Fibroblast of skin of left quadriceps (primary cell): ENCODE data around the gene ZMIZ1.

ENCODE experiments used
- DNase-seq, 2 experiments: peaks; one replicate each; pipeline ENCODE4 v3.0.0-alpha.2; 2013; ENCODE audit warnings: low read depth in 2 of 2

Gene ZMIZ1

DNA sequence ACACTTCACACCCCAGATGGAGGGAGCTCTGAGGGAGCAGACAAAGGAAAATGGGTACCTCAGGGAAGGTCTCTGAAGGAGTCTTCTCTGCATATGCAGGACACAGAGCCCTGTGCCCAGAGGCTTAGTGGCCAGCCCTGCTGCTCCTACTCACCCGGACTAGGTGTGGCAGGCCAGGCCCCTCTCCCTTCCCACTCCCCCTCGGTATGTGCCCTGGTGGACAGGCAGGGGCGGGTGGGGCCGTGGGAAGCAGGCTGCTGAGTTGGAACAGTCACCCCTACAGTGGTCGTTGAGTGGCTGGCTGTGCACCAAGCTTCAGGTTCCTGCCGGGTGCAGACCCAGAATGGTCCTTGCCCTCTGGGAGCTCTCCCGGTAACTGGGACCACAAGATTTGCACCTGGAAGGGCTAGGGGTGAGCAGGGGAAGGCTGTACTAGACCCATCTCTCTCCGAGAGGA, 68.6 kb downstream of the ZMIZ1 start:
- no peak for DNase-seq

- DNase-seq, result no peak
Observed at GRCh38 chr10:79137826-79138225, 69.1 kb downstream of the ZMIZ1 start.

DNA sequence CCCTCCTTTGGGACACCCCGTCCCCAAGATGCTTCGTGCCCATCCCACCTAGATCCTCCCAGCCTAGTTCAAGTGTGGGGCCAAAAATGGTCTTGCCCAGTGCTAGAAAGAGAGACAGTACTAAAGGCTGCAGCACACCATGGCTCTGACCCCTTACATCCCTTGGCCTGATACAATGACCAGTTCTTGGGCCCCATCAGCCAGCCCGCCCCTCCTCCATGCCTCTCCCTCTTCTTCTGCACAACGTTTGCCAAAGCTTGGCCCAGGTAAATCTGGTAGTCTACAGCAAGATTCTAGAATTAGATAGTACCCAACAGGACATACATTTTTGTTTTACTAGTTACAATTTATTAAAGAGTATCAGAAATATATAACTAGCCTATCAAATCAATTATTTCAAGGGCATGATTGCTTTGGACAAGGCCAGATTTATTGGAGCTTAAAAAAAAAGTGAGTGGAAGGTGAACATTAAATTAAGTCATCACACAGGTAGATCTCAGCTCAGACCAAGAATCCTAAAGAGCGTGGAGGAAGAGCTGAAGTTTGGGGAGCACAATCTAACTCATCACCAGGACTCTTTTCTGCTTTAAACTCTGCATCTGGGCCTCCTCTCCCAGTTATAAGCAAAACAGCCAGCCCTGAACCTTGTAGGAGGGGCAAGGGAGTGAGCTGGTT, 69.8 kb downstream of the ZMIZ1 start:
- DNase-seq, result no peak

DNA sequence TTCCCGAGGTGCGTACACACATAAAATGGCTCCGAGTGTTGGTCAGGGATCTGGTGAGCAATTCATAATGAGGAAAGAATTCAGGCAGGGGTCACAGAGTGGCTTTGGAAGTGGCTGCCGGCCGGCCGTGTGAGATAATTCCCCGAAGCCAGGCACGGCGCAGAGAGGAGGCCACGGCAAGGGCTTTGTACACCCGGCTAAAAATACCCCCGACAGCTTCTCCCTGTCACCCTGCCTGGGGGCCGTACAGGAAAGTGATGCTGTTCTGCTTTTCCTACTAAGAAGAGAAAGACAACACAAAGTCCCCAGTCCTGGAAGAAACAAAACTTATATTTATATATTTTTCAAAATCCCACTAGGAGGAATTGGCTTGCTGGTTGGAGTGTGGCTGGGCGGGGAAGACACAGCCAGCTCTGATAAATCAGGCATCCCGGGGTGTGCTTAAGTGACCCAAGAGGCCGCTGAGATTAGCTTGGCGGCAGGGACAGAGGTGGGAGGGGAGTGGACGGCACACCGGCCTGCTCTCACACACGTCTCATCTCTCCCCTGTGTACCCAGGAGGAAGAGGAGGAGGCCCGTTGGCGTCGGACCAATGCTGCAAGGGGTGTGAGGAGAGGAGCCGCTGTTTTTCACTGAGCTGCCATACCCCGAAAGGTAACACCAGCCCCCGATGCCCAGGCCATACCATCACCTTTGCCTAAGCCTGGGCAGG, 70.5 kb downstream of the ZMIZ1 start:
- DNase-seq, result no peak

DNA sequence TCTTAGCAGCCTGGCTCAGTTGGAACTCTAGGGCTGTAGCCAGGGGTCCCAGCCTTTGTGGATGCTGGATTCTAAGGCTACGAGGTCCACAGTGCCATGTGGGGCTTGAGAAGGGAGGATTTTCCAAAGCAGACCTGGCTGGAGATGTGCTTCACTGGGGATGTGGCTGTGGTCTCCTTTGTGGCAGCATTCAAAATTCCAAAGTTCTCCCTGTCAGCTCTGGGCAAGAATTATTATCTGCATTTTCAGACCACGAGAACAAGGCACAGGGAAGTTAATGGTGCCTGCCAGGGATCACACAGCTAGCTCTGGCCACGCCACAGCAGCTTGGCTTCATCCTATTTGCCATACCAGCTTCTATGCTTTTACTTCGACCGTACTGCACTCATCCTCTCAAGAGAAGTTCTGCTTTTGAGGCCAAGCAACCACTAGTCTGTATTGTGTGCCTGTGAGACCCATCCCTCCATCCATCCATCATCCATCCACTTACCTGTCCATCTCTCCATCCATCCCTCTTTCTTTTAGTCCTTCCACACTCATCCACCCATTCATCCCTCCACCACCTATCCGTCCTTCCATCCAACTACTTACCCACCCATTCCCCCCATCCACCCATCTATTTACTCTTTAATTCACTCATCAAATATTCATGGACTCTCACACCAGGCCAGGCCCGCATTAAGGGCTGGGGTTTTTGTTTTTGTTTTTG, 71.5 kb downstream of the ZMIZ1 start:
- DNase-seq, result no peak

GRCh38 chr10:79140855-79141254, 72.1 kb downstream of the ZMIZ1 start:
- DNase-seq, result no peak

GRCh38 chr10:79142064-79142491, 73.3 kb downstream of the ZMIZ1 start:
- DNase-seq, result peak; percentile 47 to 51

DNA sequence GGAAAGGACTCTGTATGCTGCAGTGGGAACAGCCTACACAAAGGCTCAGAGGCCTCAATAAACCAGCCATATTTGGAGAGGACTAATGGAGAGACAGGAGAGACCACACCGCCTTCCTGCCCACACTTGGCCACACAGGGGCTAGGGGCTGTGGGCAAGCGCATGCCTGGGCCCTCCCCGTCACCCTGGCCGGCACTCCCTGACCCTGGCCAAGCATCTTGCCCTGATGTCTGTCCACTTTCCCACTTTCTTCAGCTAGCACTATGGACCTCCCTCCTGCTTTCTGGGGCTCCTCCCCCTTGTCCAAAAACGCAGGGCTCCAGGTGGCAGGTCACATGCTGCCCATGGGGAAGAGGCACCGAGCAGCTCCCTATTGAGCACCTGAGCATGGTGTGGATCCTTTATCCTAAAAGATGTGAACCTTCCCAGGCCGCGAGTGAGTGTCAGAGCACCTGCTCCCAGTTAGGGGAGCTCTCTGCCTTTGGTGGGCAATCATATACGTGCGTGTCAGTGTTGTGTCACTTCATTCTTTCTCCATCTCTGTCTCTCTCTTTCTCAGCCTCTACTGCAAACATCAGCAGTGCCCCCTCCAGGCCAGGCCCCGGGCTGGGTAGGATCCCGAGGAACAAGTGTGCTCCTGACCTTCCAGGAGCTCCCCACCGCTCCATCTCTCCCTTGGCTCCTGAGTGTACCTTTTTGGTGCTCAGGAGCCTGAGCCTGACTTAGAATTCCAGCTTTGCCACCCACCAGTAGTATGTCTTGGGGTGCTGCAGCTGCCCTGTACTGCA, 74.0 kb downstream of the ZMIZ1 start:
- DNase-seq, result no peak

DNA sequence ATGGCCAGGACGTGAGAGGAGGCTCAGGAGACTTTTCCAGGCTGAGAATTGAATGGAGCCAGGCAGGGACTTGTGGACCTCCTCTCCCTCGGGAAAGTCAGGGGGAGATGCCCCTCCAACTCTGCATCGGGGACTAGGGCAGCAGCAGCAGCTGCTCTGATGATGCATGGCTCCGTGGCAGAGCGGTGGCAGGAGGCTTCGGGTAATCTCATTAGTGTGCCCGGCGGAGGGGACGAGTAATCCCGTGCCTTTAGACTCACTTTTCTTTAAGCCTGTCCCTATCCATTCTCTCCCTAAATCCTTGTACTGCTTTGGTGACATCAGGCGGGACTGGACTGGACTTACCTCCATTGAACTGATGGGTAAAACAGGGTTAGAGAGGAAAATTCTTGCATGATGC, 75.1 kb downstream of the ZMIZ1 start:
- DNase-seq, result no peak

DNA sequence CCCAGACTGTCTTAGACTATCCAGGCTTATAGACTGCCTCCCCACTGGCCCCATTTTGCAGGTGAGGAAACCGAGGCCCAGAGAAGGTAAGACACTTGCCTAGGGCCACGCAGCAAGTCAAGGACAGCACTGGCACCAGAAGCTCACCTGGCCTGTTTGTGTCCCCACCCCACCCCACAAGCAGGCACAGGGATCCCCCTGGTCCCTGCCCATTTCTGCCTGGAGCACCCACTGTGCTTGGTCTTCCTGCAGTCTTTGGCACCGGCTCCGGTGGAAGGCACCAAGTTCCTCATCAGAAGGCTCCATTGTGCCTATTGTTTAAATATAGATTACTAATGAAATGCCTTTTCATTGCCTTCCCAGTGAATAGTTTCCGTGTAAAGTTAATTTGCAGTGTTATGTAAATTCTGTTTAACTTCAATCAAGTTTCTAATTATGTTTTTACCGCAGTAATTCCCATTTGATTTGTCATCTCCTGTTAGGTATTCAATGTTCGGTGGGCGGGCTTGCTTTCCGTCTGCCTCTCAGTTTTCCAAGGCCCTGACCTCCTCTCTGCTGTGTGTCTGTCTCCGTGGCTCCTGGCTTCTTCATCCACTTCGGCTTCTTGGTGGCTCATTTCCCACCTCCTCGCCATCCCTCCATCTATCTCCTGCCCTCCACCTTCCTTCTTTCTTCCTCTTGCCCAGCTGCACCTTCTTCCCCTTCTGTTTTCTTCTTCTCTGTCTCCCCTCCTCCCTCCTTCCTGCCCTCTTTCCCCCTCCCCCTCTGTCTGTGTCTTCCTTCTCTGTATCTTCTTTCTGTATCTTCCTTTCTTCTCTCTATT, 75.8 kb downstream of the ZMIZ1 start:
- no peak for DNase-seq

DNA sequence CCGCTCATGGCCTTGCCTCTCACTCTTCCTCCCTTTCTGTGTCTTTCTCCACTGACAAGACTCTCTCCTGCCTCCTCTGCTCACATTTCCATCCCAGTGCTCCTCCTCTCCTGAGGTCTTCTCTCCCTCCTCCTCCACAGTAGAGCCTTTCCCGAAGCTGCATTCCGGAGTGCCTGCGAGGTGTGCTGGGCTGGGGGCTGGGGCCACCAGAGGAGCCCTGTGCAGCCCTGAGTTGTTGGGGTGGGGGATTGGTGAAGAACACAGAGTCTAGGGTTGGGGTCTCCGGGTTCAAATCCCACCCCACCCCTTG, 76.4 kb downstream of the ZMIZ1 start:
- no peak for DNase-seq

DNA sequence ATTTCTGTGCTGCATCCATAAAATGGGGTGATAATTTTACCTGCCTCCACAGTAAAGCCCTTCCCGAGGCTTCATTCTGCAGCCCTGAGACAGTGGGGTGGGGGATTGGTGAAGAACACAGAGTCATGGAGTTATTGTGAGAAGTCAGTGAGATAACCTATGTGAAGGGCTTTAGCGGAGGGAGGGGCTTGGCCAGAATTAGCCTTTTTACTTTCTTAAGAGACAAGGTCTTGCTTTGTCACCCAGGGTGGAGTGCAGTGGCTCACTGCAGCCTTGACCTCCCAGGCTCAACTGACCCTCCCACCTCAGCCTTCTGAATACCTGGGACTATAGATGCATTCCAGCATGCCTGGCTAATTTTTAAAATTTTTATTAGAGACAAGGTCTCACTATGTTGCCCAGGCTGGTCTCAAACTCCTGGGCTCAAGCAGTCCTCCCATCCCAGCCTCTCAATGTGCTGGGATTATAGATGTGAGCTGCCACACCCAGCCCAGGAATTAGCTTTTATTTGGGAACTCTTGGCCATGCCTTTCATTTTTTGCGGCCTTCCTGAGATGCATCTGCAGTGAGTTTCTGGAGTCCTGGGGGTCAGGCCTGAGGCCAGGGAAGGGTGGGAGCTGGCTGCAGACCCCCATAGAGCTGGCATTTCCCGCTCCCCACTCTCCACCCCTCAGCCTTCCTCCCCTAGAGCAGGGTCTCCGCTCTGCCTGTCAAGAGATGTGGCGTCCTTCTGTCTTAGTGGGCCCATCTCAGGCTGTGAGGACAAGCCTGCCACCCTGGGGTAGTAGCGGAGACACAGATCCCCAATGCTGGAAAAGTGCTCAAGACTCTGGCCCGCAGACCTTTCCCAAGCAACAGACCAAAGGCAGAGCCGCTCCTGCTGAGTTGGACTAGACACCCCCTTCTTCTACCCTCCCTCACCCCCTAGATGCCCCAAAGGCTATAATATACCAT, 77.0 kb downstream of the ZMIZ1 start:
- no peak for DNase-seq

GRCh38 chr10:79146611-79147130, 77.9 kb downstream of the ZMIZ1 start:
- DNase-seq, result no peak

DNA sequence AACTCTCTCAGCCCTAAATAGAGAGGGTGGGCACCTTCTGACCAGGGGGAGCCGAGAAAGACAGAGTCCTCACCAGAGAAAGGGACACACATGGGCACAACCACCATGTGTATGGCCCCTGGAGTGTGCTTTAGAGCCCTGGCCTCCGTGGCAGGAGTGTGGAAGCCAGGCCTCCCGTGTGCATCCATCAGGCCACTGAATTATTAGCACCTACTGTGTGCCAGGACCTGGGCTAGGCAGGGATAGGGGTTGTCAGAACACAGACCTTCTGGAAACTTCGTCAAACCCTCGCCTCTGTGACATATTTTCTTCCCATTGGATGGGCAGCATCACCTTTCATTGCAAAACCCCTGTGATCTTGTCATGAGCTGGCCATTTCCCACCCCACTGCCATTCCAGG, 78.5 kb downstream of the ZMIZ1 start:
- no peak for DNase-seq

DNA sequence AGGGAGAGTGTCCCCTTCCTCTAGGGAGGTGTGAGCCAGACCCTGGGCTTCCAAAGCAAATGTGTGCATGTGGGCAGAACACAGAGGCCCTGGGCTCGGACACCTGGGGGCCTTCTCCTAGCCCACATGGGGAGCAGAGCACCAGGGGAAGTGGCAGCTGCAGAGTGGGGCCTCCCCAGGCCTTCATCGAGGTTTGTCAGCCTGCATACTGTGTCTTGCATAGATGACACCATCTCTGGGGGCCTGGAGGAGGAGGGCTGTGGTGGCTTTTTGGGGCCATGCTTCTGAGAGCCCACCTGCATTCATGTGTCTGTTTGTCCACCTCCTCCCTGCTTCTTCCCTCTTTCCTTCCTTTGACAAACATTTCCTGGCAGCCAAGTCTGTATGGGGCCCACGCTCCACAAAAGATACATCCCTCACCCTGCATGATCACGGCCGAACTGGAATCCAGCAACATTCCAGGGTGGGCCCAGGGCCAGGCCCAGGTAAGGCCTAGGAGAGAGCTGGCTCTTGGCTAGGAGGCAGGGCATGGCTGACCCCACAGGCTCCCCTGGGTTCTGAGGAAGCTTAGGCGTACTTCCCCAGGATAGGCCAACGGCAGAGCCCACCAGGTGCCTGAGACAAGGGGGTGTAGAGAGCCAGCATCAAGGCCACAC, 79.2 kb downstream of the ZMIZ1 start:
- DNase-seq, result no peak

GRCh38 chr10:79148452-79149344, 79.9 kb downstream of the ZMIZ1 start:
- no peak for DNase-seq

DNA sequence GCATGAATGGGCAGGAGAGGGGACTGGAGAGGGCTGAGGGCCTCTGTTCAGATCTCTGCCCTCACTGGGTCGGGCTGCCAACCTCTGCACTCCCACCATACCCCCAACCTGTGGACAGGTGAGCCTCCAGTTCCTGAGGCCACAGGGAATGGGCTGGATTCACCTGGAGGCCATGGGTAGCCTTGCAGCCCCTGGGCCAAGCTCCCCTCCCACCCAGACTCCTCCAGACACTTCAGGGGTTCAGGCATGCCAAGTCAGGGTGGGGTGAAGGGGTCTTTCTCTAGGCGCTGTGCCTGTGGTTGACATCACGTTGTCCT, 80.5 kb downstream of the ZMIZ1 start:
- DNase-seq, result no peak

DNA sequence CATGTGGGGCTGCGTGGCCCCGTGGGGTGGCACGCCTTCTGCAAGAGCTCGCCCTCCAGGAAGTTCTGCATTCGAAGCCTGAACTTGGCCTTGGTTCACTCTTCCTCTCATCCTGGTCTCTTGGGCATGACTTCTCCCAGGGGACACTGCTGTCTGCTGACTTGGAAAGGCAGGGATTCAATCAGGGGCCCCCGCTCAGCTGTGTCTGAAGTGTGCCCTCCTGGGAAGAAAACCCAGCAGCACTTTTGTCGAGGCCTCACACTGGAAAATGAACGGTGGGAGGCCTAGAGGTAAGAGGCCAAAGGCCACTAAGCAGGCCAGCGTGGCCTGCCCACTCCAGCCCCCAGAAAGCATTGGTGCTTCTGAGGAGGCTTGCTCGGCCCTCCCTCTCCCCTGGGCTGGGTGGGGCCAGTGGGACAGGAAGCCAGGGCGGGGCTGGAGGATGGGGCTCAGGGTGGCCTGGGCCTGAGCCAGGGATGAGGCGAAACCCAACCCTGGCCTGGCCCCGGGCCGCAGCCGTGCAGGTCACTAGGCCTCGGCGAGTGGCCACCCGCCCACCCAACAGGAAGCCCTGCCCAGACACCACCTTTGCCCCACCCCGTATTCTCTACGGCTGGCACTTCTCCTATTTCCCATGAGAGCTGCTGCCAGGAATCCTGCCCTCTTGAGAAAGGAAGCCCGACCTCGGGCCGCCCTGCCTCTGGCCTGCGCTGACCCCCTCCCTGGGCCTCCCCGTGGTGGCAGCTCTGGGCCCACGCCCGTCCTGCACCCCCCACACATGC, 81.1 kb downstream of the ZMIZ1 start:
- DNase-seq, result no peak
